Fibroblast of lung (primary cell): ENCODE results near the gene GDF9. TPM values are rescaled to one million over a fixed set of nuclear protein-coding genes. Genes with fewer than 3 reads are reported as not detected.
A peak's percentile ranks its signal among the peaks of the same experiment; 100 is the strongest.

Experiments used
- DNase-seq, 2 donors: peaks; one replicate each; pipeline versions ENCODE4 v3.0.0 to v3.0.0-alpha.2; 2010; ENCODE audit warnings: low read depth in 2 of 2
- H2AFZ ChIP-seq: 2 replicates; pipeline ENCODE4 v1.5.1; 2012; ENCODE audit warnings: low read length, control low read depth, inconsistent platforms
- H3K27ac ChIP-seq: 2 replicates; pipeline ENCODE4 v1.5.1; 2011; ENCODE audit warnings: low read length, control low read depth; ENCODE audit not compliant: insufficient read depth
- H3K27me3 ChIP-seq: 2 replicates; pipeline ENCODE4 v1.5.1; 2011; ENCODE audit warnings: mild to moderate bottlenecking, low read length; ENCODE audit not compliant: control insufficient read depth, insufficient read depth
- H3K36me3 ChIP-seq: 2 replicates; pipeline ENCODE4 v1.5.1; 2011; ENCODE audit warnings: low read length; ENCODE audit not compliant: control insufficient read depth, insufficient read depth
- H3K4me1 ChIP-seq: 2 replicates; pipeline ENCODE4 v1.5.1; 2011; ENCODE audit warnings: low read length; ENCODE audit not compliant: control insufficient read depth, insufficient read depth; ENCODE audit errors: extremely low read depth
- H3K4me2 ChIP-seq: 2 replicates; pipeline ENCODE4 v1.5.1; 2011; ENCODE audit warnings: low read length, control low read depth; ENCODE audit not compliant: insufficient read depth; ENCODE audit errors: extremely low read depth
- H3K4me3 ChIP-seq, 4 experiments: fragments of 200-600 bp in 1 of 4; sonication (generic) in 1 of 4; replicated peaks in 1 of 4; 2 replicates each; pipeline ENCODE4 v1.5.1; 2011 to 2016; ENCODE audit warnings: low read length in 4 of 4, low read depth in 3 of 4, mild to moderate bottlenecking in 3 of 4, control low read depth in 2 of 4, inconsistent platforms in 1 of 4, mixed read lengths in 1 of 4; ENCODE audit not compliant: insufficient read depth in 1 of 4; ENCODE audit errors: control extremely low read depth in 1 of 4
- H3K79me2 ChIP-seq: 2 replicates; pipeline ENCODE4 v1.5.1; 2012; ENCODE audit warnings: mild to moderate bottlenecking, low read length, inconsistent platforms; ENCODE audit not compliant: control insufficient read depth, insufficient read depth
- H3K9ac ChIP-seq: 2 replicates; pipeline ENCODE4 v1.5.1; 2011; ENCODE audit warnings: mild to moderate bottlenecking, low read length, control low read depth; ENCODE audit not compliant: insufficient read depth
- H3K9me3 ChIP-seq: 2 replicates; pipeline ENCODE4 v1.5.1; 2012; ENCODE audit warnings: low read depth, low read length; ENCODE audit not compliant: control insufficient read depth, insufficient read depth
- H4K20me1 ChIP-seq: 2 replicates; pipeline ENCODE4 v1.5.1; 2011; ENCODE audit warnings: low read length; ENCODE audit not compliant: control insufficient read depth, insufficient read depth; ENCODE audit errors: extremely low read depth
- CTCF ChIP-seq, 2 donors: IDR thresholded peaks in 1 of 2; conservative IDR thresholded peaks in 1 of 2; 1 replicate in 1 of 2; 2 replicates in 1 of 2; pipeline ENCODE4 v1.5.1; 2011 to 2012; ENCODE audit warnings: low read length in 2 of 2, control low read depth in 1 of 2, inconsistent platforms in 1 of 2, low read depth in 1 of 2, mild to moderate bottlenecking in 1 of 2
- EZH2 ChIP-seq: IDR thresholded peaks from 2 replicates; pipeline ENCODE4 v1.5.1; 2012; ENCODE audit warnings: low read length, control low read depth, mild to moderate bottlenecking; ENCODE audit errors: missing control alignments
- polyA plus RNA-seq, 2 donors: library from polyadenylated mRNA; depleted of rRNA in 1 of 2; stranded (reverse) in 1 of 2; unstranded in 1 of 2; fragments of >200 nt; gene quantifications; 2 replicates each; pipeline ENCODE4 v1.2.1, GENCODE V29; 2011 to 2012; ENCODE audit warnings: missing spikeins in 1 of 2
- total RNA-seq: library from RNA; depleted of rRNA; stranded (reverse); fragments of >200 nt; gene quantifications from 2 replicates; pipeline ENCODE4 v1.2.1, GENCODE V29; 2014

GDF9 gene
- total and polyA plus RNA-seq, 2 donors (not counting 1 experiment from before 2014, with no cell fraction given) = 0.11 to 0.17 TPM

- Histone ChIP-seq H3K4me2 (no peak overlapping the region), H3K27ac (no peak overlapping the region), H3K36me3 (no peaks in the 10 kb centered on the region), H3K4me3 (no peak overlapping the region), H3K4me1 (no peaks in the 10 kb centered on the region), H4K20me1 (no peaks in the 10 kb centered on the region), H3K9ac (no peak overlapping the region), H3K9me3 (no peaks in the 10 kb centered on the region), H3K27me3 (no peaks in the 10 kb centered on the region), H3K79me2 (peaks cover 25% of the 10 kb centered on the region), H2AFZ (no peak overlapping the region)
- TF ChIP-seq CTCF (conservative IDR thresholded peaks at IDR 0.05 in 1 of 2, IDR thresholded peaks at IDR 0.05 in 1 of 2; ENCODE audit: low read depth in 1 of 2, low read length in 2 of 2) (no peak), EZH2 (no peak)
- DNase-seq = no peak
Measured at GRCh38 chr5:132907161-132907560, 40.9 kb upstream of the GDF9 start.

GRCh38 chr5:132905938-132906337 is 39.7 kb upstream of the GDF9 start:
- H3K4me2 ChIP-seq = no peak overlapping the region
- H3K27me3 ChIP-seq = no peaks in the 10 kb centered on the region
- H3K4me1 ChIP-seq = no peaks in the 10 kb centered on the region
- TF ChIP-seq EZH2 (no peak), CTCF (conservative IDR thresholded peaks at IDR 0.05 in 1 of 2, IDR thresholded peaks at IDR 0.05 in 1 of 2; ENCODE audit: low read depth in 1 of 2, low read length in 2 of 2) (no peak)
- no peak overlapping the region for H2AFZ ChIP-seq
- no peaks in the 10 kb centered on the region for H3K9me3 ChIP-seq
- H3K79me2 ChIP-seq = peaks cover 25% of the 10 kb centered on the region
- peak in 1 of 2 donors; percentile 77 for DNase-seq
- H4K20me1 ChIP-seq = no peaks in the 10 kb centered on the region
- peaks cover 1% of the 10 kb centered on the region for H3K36me3 ChIP-seq
- no peak overlapping the region for H3K9ac ChIP-seq
- H3K4me3 ChIP-seq = no peak overlapping the region
- no peak overlapping the region for H3K27ac ChIP-seq

GRCh38 chr5:132901730-132902129 is 35.5 kb upstream of the GDF9 start:
- no peak for TF ChIP-seq CTCF (conservative IDR thresholded peaks at IDR 0.05 in 1 of 2, IDR thresholded peaks at IDR 0.05 in 1 of 2; ENCODE audit: low read depth in 1 of 2, low read length in 2 of 2)

More at GRCh38 chr5:132901730-132902129, 35.5 kb upstream of the GDF9 start:
- no peaks in the 10 kb centered on the region for H3K4me1 ChIP-seq
- H3K27ac ChIP-seq = no peak overlapping the region
- no peak overlapping the region for H2AFZ ChIP-seq
- H3K9me3 ChIP-seq = no peaks in the 10 kb centered on the region
- no peak for DNase-seq
- no peak overlapping the region for H3K4me2 ChIP-seq
- H3K79me2 ChIP-seq = peaks cover 12% of the 10 kb centered on the region
- no peaks in the 10 kb centered on the region for H4K20me1 ChIP-seq
- no peaks in the 10 kb centered on the region for H3K27me3 ChIP-seq
- H3K4me3 ChIP-seq = no peak overlapping the region
- no peak overlapping the region for H3K9ac ChIP-seq
- H3K36me3 ChIP-seq = peaks cover 8% of the 10 kb centered on the region
